CD4-positive, alpha-beta T cell (primary cell): ENCODE results near the gene ABCC8. TPM values are rescaled to one million over a fixed set of nuclear protein-coding genes. Genes with fewer than 3 reads are reported as not detected.

Experiments
- ATAC-seq: fragments of 200-7000 bp; cut with Tn5 transposase; one replicate; pipeline ENCODE4 v1.10.0; 2022; ENCODE audit warnings: mild to moderate bottlenecking; ENCODE audit not compliant: poor library complexity
- CTCF ChIA-PET: fragments of 350-600 bp; sonication (Branson Sonifier 250); formaldehyde crosslinking; loops from one replicate; lab custom pipeline; 2021; ENCODE audit warnings: antibody characterized with exemption, inconsistent platforms; lab: Charles Lee
- POLR2A ChIA-PET: fragments of 350-600 bp; sonication (Branson Sonifier 250); formaldehyde crosslinking; loops from one replicate; lab custom pipeline; 2021; ENCODE audit warnings: antibody characterized with exemption, inconsistent platforms; lab: Charles Lee
- DNase-seq, 14 experiments: peaks; one replicate each; pipeline ENCODE4 v3.0.0-alpha.2; 2013 to 2020; ENCODE audit warnings: mixed read lengths in 2 of 14
- H3K27ac ChIP-seq, 2 donors: one replicate each; pipeline versions ENCODE4 v1.5.1 to v1.7.0; 2013; ENCODE audit warnings: low read length in 2 of 2, low read depth in 1 of 2, mild to moderate bottlenecking in 1 of 2
- H3K27me3 ChIP-seq, 2 experiments: 1 replicate in 1 of 2; 2 replicates in 1 of 2; pipeline versions ENCODE4 v1.6.1 to v1.7.0; 2013; ENCODE audit warnings: low read length in 2 of 2, control low read depth in 1 of 2, mild to moderate bottlenecking in 1 of 2, moderate library complexity in 1 of 2; ENCODE audit not compliant: insufficient read depth in 2 of 2, control insufficient read depth in 1 of 2
- H3K36me3 ChIP-seq: one replicate; pipeline ENCODE4 v1.6.1; 2013; ENCODE audit warnings: low read length, control low read depth; ENCODE audit not compliant: insufficient read depth
- H3K4me1 ChIP-seq: one replicate; pipeline ENCODE4 v1.6.1; 2013; ENCODE audit warnings: low read length, control low read depth; ENCODE audit not compliant: insufficient read depth
- H3K4me3 ChIP-seq: one replicate; pipeline ENCODE4 v1.5.1; 2013; ENCODE audit warnings: mild to moderate bottlenecking, low read length, moderate library complexity
- H3K9me3 ChIP-seq, 2 experiments: 1 replicate in 1 of 2; 2 replicates in 1 of 2; pipeline versions ENCODE4 v1.6.1 to v1.7.0; 2013; ENCODE audit warnings: low read length in 2 of 2, mild to moderate bottlenecking in 2 of 2, control low read depth in 1 of 2, moderate library complexity in 1 of 2; ENCODE audit not compliant: control insufficient read depth in 1 of 2, insufficient read depth in 1 of 2
- H3K27ac Mint-ChIP-seq: one replicate; pipeline ENCODE4 v1.8.0; 2020; ENCODE audit warnings: mixed read lengths
- H3K27me3 Mint-ChIP-seq: one replicate; pipeline ENCODE4 v1.8.0; 2021; ENCODE audit warnings: mixed read lengths
- H3K36me3 Mint-ChIP-seq: one replicate; pipeline ENCODE4 v1.8.0; 2021; ENCODE audit warnings: low read depth, mixed read lengths
- H3K4me1 Mint-ChIP-seq: one replicate; pipeline ENCODE4 v1.8.0; 2021; ENCODE audit warnings: low read depth, mixed read lengths
- H3K4me3 Mint-ChIP-seq: one replicate; pipeline ENCODE4 v1.8.0; 2020; ENCODE audit warnings: mild to moderate bottlenecking, mixed read lengths
- H3K9me3 Mint-ChIP-seq: one replicate; pipeline ENCODE4 v1.8.0; 2020; ENCODE audit warnings: mixed read lengths
- CTCF ChIP-seq: fragments of 200-600 bp; IDR thresholded peaks from one replicate; pipeline ENCODE4 v1.8.0; 2022; ENCODE audit warnings: antibody characterized with exemption, mild to moderate bottlenecking
- intact Hi-C, 2 experiments: fragments of 100-400 bp; cut with DNase I in 1 of 2; cut with micrococcal nuclease in 1 of 2; formaldehyde crosslinking; loops; one replicate each; pipeline versions ENCODE4 v1.15.1 to v1.9.0; 2023 to 2025; cut with DNase I, micrococcal nuclease
- total RNA-seq, 174 experiments: library from RNA in 2 of 174; stranded (reverse) in 2 of 174; gene quantifications; one replicate each; pipeline ENCODE4 v1.2.3 and lab custom pipeline; 2021 to 2026

Gene ABCC8
- total RNA-seq, 2 experiments from 2014 or later, result not detected

- Mint-ChIP-seq H3K36me3 (peaks cover 6% of the 10 kb centered on the region), H3K4me3 (no peak overlapping the region), H3K9me3 (no peaks in the 10 kb centered on the region), H3K4me1 (peaks cover 17% of the 10 kb centered on the region), H3K27me3 (no peaks in the 10 kb centered on the region), H3K27ac (no peak overlapping the region)
- Histone ChIP-seq H3K36me3 (no peaks in the 10 kb centered on the region), H3K4me3 (no peak overlapping the region), H3K4me1 (peaks cover 11% of the 10 kb centered on the region), H3K27ac (no peak overlapping the region), H3K27me3 (no peaks in the 10 kb centered on the region), H3K9me3 (no peaks in the 10 kb centered on the region)
- CTCF ChIA-PET, result no interaction called here
- TF ChIP-seq CTCF, result no peak
- ATAC-seq, result no peak
- POLR2A ChIA-PET, result no interaction called here
- intact Hi-C loops, result no loop called here
- no peak for DNase-seq
Observed at GRCh38 chr11:17347676-17348075, 129.0 kb downstream of the ABCC8 start.

- H3K9me3 ChIP-seq, result no peaks in the 10 kb centered on the region
- Mint-ChIP-seq H3K9me3 (no peaks in the 10 kb centered on the region), H3K4me3 (no peak overlapping the region), H3K4me1 (no peaks in the 10 kb centered on the region), H3K27me3 (no peaks in the 10 kb centered on the region), H3K36me3 (peaks cover 13% of the 10 kb centered on the region), H3K27ac (no peak overlapping the region)
- H3K27ac ChIP-seq, result no peak overlapping the region
- POLR2A ChIA-PET, result no interaction called here
- intact Hi-C loops, result no loop called here
- CTCF ChIA-PET, result no interaction called here
- no peaks in the 10 kb centered on the region for H3K4me1 ChIP-seq
- H3K36me3 ChIP-seq, result no peaks in the 10 kb centered on the region
- H3K27me3 ChIP-seq, result no peaks in the 10 kb centered on the region
- ATAC-seq (no peak), DNase-seq (no peak)
- no peak overlapping the region for H3K4me3 ChIP-seq
- no peak for TF ChIP-seq CTCF
Observed at GRCh38 chr11:17343907-17344306, 132.7 kb downstream of the ABCC8 start.

GRCh38 chr11:17343257-17343656, 133.4 kb downstream of the ABCC8 start:
- CTCF ChIA-PET, result no interaction called here
- Histone ChIP-seq H3K27me3 (no peaks in the 10 kb centered on the region), H3K9me3 (no peaks in the 10 kb centered on the region), H3K4me1 (no peaks in the 10 kb centered on the region), H3K4me3 (no peak overlapping the region), H3K36me3 (no peaks in the 10 kb centered on the region), H3K27ac (no peak overlapping the region)
- Mint-ChIP-seq H3K4me3 (no peak overlapping the region), H3K36me3 (peaks cover 13% of the 10 kb centered on the region), H3K27ac (no peak overlapping the region), H3K4me1 (no peaks in the 10 kb centered on the region), H3K9me3 (no peaks in the 10 kb centered on the region), H3K27me3 (no peaks in the 10 kb centered on the region)
- ATAC-seq (no peak), DNase-seq (no peak)
- intact Hi-C loops, result no loop called here
- POLR2A ChIA-PET, result no interaction called here
- TF ChIP-seq CTCF, result no peak

Other genes with a start within 250 kb of the ABCC8 start
- 10 to 100 TPM; 65.2 to 73.0 TPM for gene NUCB2, start 200.1 kb downstream of the ABCC8 start, total RNA-seq
- gene NCR3LG1, start 125.0 kb downstream of the ABCC8 start, total RNA-seq, result 1 to 10 TPM; 2.2 to 2.4 TPM
- gene KCNJ11, start 88.2 kb downstream of the ABCC8 start, total RNA-seq, result under 1 TPM in 1 of 2 experiments, not detected in 1; 0.08 TPM
- not detected for gene USH1C, start 67.6 kb upstream of the ABCC8 start, total RNA-seq
- gene OTOG, start 70.4 kb upstream of the ABCC8 start, total RNA-seq, result not detected
- not detected for gene MYOD1, start 242.7 kb upstream of the ABCC8 start, total RNA-seq